ENCODE data around the gene DIP2C.
"Not testable (repeated sequence)": the region's sequence is repeated elsewhere in the genome, so short reads cannot be mapped to it uniquely, and the experiment has no call there.

Gene DIP2C

DNA sequence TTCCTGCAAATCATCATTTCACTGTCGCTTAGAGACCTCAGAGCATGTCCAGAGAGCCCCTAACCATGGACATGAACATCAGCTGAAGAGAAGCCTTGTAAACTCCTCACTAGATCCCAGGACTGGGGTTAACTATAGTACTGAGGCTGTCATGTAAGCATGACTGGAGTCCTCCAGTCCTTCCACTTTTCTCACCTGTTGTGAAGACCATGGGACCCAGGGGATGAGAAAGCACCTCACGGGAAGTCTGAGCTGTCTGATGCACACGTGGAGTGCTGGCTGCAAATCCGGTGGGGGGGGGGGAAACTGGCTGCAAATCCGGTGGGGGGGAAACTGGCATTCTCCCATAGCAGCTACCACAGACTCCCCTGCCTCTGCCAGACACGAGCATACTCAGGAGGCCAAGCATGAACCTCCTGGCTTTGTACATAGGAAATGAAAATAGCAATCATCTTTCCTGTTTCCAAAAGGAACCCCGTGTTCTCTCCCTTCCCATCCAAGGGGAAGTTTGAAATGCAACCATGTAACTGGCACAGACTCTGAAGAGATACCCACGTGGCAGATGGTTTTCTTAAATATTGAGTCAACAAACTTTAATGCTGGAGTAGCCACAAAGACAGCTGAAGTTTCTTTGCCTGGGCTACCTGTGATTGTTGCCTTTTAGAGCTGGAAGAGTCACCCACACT lies 292.8 kb downstream of the DIP2C start:
- no peak for DNase-seq

DNA sequence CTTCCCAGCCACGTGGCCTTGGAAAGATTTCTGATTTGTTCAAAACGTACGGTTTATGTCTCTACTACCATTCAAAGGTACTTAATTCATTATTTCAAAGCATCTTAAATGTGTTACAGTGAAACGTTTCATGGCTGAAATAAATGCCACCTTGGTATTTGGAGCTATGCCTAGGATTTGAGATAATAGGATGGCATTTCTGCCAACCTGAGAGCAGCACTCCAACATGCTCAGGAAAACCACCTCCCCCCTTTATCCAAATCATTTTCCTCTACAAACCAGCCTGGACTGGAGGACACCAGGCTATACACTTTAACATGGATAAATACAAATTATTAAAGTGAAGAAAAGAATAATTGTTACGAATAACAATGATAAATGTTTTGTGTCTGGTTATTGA lies 293.4 kb downstream of the DIP2C start:
- DNase-seq, result no peak

DNA sequence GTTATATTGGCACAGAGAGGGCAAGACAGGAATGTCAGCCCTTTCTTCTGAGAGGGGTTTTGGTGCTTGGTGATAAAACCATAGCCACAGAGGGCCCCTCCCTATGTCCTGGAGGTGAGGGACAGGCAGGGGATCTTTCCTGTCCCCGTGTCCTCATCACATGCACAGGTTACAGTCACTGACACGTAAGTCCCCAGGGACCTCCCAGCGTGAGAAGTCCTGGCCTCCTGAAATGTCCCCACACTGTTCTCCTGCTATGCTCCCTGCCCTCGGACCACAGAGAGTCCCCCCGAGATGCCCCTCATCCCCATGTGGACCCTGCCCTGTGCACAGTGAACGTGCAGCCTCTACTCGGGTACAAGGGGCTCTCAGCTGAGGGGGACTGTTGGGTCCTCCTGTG lies 293.8 kb downstream of the DIP2C start:
- no peak for DNase-seq

DNA sequence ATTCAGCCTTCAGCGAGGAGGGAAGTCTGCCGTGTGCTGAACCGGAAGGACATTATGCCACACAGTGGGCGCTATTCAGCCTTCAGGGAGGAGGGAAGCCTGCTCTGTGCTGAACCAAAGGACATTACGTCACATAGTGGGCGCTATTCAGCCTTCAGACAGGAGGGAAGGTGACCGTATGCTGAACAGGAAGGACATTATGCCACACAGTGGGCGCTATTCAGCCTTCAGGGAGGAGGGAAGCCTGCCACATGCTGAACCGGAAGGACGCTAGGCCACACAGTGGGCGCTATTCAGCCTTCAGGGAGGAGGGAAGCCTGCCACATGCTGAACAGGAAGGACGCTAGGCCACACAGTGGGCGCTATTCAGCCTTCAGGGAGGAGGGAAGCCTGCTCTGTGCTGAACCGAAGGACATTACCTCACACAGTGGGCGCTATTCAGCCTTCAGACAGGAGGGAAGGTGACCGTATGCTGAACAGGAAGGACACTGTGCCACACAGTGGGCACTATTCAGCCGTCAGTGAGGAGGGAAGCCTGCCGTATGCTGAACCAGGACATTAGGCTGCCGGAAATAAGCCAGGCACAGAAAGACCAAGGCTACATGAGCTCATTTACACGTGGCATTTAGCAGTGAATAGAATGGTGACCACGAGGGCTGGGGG lies 294.9 kb downstream of the DIP2C start:
- not testable (repeated sequence) for DNase-seq

DNA sequence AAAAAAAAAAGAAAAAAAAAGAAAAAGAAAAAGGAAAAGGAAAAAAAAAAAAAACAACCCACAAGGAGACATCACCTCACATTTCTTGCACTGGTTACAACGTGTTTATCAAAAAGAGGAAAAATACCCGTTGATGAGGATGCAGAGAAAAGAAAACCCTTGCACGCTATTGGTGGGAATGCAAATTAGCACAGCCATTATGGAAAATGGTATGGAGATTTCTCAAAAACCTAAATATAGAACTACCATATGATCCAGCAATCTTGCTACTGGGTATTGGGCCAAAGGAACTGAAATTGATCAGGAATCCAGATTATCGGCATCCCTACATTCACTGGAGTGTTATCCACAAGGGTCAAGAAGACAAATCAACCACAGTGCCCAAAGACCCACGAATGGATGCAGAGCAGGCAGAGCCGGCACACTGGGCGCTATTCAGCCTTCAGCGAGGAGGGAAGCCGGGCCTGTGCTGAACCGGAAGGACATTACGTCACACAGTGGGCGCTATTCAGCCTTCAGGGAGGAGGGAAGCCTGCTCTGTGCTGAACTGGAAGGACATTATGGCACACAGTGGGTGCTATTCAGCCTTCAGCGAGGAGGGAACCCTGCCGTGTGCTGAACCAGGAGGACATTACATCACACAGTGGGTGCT lies 295.6 kb downstream of the DIP2C start:
- no peak for DNase-seq

DNA sequence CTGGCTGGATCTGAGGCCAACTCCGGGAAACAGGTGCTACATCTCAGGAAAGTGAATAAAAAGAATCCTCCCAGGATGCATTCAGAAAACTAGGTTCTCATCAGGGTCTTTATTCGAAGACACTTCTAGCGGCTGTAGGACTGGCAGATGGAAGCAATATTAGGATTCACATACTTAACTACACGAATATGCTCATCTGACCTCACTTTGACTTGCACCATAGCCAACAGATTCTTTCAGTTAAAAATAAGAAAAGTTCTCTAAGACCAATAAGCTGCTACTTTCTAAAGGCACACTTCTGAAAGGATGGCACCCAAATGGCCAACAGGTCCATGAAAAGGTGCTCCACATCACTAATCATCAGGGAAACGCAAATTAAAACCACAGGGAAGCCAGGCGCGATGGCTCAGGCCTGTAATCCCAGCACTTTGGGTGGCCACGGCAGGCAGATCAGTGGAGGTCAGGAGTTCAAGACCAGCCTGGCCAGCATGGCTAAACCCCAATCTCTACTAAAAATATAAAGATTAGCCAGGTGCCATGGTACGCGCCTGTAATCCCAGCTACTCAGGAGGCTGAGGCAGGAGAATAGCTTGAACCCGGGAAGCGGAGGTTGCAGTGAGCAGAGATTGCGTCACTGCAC lies 296.2 kb downstream of the DIP2C start:
- DNase-seq, result no peak

DNA sequence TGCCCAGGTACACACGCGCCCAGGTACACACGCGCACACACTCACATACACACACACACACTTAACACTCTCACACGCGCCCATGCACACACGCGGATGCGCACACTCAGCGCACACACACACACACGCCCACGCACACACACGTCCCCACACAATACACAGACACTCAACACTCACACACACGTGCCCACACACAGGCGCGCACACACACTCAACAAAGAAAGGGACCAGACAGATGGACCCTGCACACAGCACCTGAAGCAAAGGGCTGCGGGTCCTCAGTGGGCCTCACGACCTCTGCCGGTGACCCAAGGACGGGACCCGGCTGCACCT lies 296.8 kb downstream of the DIP2C start:
- no peak for DNase-seq

DNA sequence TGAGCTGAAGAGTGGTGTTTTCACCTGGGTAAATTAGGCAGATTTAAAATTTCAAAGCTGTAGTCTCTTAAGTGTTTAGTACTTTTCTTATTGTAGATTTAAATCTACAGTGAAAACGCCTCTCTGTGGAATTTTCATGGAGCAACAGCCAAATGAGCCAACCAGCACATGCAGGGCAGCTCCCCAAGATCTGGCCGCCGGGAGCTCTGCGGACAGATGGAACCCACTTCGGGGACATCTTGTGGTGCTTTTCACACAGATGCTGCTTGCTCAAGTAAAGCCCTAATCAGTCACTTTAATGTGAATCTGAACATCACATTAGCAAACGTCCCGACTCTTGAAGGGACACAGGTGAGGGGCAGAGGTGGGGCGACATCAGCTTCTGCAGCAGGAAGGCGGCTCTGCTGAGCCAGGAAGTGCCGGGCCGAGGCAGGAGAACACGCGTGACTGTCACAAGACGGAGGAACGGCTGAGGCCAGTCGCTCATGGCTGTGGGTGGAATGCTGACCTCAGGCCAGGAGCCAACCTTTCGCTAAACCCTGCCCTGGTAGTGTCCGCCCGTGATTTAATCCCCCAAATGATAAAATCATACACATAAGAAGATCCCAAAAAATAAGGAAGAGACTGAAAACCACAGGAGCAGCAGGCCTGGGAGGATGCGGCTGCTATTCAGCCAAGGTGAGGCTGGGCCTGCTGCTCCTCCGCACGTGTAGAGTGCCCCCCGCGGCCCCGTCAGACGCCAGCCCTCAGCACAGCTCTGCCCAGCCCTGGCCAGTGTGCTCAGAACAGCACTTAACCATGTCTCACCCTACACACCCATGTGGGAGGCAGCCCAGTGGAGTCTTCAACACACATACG lies 297.4 kb downstream of the DIP2C start:
- DNase-seq, result no peak

DNA sequence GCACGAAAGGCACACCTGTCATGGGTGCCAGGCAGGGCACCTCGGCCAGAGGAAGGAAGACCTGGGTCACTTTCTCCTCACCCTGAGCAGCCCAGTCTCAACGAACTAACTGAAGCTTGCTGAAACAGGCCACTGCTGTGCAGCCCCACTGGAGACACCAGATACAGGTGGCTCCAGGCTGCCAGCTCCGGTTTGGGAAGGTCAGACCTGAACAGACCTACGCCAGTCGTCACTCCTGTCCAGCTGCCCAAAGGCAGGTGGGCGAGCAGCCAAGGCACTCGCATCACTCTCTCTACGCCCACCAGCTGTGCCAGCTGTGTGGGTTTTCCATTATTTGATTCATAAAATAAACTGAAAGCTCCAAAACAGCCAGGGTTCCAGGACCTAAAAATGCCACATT lies 298.2 kb downstream of the DIP2C start:
- DNase-seq, result no peak

DNA sequence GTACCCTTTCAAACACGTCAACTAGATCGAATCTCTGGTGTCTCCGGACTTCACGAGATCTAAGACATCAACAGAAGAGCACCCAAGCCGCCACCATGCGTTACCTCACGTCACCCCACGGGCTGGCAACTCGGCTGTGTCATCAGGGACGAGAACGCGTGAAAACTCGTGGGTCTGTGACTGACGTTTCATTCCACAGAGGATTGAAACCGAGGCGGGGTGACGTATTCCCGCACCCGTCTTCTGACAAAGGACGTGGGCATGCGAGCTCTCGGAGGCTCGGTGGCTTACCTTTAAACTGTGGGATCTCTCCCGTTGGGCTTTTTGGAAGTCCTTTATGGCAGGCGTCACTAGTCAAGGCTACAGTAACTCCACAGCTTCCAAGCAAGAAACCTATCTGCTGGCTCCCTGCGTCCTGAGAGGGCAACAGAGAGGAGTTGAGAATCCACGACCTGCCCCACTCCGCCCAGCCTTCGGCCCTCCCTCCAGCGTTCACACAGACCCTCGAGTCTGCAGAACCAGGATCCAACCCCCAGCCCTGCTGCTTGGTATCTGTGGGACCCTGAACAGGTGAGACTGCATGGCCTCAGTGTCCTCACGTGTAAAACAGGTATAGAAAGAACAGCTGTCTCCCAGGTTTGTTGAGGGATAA lies 298.9 kb downstream of the DIP2C start:
- no peak for DNase-seq

DNA sequence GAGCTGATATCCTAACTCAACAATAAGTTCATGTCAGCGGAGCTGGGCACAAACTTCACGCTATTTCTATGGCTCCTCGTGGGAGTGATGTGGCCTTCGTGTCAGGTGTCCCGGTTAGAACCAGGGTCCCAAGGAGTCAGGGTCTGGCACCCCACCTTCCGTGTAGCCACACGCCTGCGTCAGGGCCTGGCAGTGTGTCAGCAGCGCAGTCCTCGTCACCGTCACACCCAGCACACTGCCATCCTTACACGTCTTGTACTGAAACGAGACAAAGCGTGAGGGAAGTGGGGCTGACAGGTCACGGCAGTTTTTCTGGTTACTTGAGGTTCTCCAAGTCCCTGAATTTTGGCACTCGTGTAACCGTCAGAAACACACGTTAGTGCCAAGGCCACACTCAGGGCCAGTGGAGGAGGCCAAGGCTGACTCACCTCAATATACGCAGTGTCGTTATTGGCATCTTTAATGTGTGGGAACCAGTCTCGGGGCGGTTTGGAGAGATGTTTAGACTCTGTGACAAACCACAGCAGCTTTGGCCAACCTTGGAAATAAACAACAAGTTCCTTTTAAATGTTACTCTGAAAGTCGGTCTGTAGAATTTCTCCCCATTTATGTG lies 299.5 kb downstream of the DIP2C start:
- no peak for DNase-seq

DNA sequence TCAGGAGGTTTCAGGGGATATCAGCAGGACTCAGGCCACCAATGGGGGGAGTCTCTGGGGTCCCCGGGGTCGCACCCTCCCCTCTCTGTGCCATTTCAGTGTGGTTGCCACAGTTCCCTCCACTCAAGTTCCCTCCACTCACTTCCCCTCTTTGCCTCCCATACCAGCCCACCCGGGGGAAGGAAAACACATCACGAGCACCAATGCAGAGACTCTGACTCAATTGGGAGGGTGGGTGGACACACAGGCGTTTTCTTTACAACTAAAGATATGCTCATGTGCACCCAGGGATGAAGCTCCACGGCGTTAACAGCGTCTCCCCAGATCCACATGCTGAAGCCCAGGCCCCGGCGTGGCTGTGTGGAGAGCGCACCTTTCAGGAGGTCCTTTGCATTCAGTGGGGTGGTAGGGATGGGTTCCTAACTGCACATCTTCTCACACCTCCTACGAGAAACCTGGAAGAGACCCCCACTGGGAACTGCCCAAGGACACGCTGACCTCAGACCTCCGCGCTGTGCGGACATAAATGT lies 300.1 kb downstream of the DIP2C start:
- DNase-seq, result no peak

DNA sequence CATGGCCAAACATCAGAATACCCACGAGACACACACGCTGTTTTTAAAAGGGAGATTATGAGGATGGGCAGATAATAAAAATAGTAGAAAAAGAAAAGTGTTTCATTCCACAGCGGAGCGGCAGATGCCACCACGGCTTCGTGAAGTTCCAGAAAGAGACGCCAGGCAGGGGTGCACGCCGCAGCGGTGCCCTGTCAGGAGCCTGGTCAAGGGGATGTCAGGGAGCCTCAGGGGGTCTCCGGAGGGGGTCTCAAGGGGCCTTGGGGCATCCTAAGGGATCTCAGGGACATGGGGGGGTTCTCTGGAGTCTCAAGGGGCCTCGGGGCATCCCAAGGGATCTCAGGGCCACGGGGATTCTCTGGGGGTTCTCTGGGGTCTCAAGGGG lies 300.8 kb downstream of the DIP2C start:
- no peak for DNase-seq

DNA sequence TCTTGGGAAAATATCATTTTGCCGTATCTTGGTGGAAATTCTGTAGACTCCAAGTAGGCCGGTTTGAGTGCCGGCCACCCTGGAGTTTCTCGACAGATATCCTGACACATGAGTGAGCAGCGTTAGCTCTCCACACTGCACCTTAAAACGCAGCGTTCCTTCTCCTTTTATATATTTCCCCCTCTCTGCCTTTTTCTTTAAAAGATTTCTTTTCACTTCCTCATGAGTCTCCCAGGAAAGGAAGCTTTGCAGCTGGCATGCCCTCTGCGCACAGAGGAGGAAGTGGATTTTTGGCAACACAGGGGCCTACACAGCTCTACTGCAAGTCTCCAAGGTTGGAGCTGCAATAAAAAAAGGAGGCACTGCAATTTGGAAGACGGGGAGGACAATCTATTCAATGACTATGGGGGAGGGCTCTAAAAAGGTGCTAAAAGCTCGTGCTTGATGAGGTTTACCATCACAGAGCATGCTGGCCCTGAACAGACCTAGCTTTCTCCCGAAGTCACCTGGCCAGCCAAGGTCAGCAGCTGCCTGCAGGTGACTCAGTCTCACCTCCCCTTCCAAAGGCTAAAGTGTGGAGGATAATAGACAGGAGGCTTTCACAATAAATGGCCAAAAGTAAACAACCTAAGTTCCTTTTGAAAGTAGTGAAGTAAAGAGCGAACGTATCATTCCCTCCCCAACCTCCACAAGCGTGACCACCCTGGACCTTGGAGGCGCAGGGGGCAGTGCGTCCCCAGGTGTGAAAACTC lies 301.4 kb downstream of the DIP2C start:
- DNase-seq, result no peak

DNA sequence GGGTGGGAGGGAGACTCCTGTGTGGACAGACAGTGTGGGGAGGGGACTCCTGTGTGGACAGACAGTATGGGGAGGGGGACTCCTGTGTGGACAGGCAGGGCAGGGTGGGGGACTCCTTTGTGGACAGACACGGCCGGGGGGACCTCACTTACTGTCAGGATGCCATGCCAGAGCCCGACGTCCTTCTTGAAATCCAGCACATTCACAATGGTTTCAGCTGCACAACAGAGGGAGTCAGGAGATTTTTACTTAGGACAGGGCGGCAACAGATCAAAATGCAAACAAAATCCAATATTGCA lies 301.9 kb downstream of the DIP2C start:
- no peak for DNase-seq

DNA sequence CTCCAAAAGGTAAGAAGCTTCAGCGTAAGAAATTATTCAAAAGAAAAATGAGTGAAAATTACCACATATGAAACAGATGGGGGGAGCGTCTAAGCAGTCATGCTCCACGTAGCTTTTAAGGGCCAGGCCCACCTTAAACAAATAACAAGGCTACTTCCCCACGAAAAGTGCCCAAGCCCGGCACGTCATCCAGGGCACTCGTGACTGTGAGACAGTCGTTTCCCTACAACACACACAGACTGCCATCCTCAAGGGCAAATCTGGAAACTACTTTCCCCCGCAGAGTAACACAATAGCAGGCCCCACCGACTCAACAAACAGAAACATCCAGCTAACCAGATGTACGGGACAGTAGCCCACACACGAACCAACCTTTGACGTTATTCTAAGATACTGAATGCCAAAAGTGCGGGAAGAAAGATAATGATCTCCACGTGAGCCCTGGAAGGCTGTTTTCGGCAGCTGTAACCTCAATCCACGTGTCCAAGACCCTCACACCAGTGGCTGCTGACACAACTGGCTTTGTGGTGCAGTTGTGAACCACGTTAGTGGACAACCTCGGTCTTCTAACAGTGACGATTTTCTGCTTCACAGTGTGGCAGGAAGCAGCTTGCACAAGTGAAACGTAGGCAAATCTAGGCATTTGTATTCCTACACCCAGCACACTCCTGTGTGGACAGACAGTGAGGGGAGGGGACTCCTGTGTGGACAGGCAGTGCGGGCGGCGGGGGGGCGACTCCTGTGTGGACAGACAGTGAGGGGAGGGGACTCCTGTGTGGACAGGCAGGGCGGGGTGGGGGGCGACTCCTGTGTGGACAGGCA lies 302.5 kb downstream of the DIP2C start:
- no peak for DNase-seq

DNA sequence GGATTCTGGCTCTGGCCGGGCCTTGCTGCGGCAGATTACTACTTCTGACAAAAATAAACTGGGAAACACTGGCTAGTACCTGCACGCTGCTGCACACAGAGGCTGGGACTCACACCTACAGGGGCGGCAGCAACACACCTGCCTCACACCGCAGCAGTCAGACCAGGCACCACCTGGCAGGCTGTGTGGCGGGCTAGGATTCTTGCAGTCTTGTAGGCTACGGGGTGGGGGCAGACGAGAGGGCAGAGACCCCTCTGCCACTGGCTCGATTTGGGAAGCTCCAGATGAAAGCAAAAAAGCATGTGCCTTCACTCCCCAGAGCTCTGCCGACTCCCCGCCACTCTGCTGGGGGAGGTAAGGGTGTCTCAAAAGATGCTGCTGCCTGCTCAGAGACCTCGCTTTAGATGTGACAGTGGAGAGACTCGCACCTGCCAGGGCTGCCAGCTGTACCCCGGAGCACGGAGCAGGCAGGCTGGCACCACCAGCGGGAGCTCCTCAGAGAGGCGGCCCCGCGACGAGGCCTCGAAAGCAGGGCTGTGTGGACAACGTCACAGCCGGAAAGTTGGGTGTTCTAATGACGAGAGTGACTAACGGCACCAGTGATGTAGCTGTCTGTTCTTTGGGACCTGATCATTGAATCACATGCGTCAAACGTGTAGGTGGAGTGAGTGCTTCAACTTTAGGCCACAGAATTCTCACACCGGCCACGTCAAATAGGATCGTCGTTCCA lies 303.7 kb downstream of the DIP2C start:
- no peak for DNase-seq

DNA sequence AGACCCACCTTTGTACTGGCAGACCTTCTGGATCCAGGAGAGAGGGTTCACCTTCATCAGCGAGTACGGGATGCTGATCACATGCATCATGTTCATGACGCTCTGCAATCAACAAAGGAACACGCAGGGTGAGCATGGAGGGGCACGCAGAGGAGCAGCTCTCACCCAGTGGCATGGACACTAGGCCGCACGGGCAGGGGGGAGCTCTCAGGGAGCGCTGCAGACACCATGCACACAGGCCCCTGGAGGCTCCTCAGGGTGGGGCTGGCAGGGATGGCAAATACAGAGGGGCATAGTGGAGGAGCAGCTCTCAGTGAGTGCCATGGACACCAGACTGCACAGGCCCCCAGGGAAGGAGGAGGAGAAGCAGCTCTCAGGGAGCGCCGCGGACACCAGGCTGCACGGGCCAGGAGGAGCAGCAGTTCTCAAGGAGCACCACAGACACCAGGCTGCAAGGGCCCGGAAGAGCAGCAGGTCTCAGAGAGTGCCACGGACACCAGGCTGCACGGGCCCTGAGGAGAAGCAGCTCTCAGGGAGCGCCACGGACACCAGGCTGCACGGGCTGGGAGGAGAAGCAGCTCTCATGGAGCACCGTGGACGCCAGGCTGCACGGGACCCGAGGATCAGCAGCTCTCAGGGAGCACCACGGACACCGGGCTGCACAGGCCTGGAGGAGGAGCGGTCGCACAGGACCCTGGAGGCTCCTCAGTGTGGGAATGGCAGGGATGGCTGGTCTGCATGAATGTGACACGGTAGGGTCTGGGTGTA lies 304.7 kb downstream of the DIP2C start:
- no peak for DNase-seq

DNA sequence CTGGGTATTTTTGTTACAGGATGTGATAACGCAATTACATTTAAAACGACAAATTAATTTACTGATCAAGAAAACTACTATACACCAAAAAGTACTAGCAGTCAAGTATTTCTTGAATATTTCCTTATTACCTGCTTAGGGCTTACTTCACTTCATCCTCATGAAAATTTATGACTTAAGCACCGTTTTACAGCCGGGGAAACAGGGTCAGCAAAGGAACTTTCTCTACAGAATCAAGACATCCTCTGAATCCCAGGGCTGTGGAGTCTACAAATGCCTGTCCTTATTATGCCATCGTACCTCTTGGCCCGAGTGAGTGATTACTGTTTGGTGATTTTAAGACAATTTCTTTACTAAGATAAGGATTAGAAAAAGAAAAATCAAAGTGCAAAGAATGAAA lies 305.9 kb downstream of the DIP2C start:
- DNase-seq, result no peak

All from AML-193 (cell line).